Erythroblast (primary cell): ENCODE data around the gene BRD1.

Experiments used
- GATA1 ChIP-seq: IDR thresholded peaks from 2 replicates; pipeline ENCODE4 v1.6.1; 2011; ENCODE audit warnings: low read depth, mild to moderate bottlenecking, control low read depth, low read length, moderate library complexity
- POLR2A ChIP-seq: IDR thresholded peaks from 2 replicates; pipeline ENCODE4 v1.6.1; 2011; ENCODE audit warnings: mild to moderate bottlenecking, low read length

- no peak for TF ChIP-seq POLR2A
- TF ChIP-seq GATA1, result no peak
These were observed 61.7 kb downstream of the BRD1 start for GRCh38 chr22:49765951-49766350.
